ENCODE results near the gene VPS52.

Gene VPS52

GRCh38 chr6:33305052-33305451 is 33.4 kb upstream of the VPS52 start:
- in situ Hi-C loops (cut with MboI; ENCODE audit: low sequenced_read_pairs): no loop called here

DNA sequence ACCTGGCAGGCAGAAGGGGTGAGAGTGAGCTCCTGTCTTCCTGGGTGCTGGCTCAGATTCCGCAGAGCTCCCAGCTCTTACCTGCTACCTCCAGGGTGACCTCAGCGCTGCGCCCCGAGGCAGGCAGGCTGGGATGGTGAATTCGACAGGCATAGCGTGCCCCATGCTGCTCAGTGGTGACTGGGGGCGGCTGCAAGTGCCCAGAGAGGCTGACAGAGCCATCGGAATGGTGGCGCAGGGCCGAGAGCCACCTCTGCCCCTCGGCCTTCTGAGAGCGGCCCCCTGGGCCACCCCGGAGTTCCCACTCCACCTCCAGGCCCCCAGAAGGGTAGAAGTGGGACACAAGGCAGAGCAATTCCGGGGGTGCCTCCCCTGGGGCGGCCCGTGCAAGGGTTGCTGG is 32.5 kb upstream of the VPS52 start:
- in situ Hi-C loops (cut with MboI; ENCODE audit: low sequenced_read_pairs): no loop called here

DNA sequence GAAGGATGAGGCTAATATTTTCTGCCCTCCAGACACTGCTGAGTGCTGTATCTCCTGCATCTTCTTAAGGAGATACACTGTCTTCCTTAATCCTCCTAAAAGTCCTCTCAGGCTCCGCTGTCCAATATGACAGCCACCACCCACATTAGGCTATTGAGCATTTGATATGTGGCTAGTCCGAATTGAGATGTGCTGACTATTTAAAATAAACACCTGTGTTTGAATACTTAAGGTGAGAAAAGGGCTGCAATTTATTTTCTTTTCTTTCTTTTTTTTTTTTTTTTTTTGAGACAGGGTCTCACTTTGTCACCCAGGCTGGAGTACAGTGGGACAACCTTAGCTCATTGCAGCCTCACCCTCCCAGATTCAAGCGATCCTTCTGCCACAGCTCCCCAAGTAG is 30.2 kb upstream of the VPS52 start:
- in situ Hi-C loops (cut with MboI; ENCODE audit: low sequenced_read_pairs): no loop called here

DNA sequence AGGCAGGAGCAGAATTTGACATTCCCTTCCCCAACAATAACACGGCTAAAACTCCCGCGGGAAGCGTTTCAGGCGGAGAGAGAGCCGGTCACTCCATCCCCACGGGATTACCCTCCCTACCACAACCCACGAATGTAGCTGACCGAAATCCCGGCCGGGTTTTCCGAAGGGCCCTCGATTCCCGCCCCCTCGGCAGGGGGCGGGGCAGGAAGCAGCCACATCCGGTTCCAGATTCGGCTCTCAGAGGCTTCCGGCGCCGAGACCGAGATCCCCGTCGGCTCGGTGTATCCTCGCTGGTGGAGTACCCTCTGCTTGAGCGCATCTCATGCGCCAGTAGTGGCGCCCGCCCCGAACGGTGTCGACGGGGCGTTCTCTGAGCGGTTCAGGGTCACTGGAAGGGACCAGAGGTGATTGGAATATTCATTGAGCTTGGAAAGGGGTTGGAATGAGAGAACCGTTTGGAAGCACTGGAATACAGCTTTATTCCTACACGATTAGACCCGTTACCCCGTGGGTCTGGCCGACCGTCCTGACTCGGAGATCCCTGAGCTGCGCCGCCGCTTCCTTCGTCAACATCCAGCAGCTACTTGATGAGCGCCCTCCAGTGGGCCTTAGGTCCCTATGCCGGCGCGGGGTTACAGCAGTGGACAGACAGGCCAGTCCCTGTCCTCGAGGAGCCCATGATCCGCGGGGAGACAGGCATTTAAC is 27.7 kb upstream of the VPS52 start:
- in situ Hi-C loops (cut with MboI; ENCODE audit: low sequenced_read_pairs): no loop called here

DNA sequence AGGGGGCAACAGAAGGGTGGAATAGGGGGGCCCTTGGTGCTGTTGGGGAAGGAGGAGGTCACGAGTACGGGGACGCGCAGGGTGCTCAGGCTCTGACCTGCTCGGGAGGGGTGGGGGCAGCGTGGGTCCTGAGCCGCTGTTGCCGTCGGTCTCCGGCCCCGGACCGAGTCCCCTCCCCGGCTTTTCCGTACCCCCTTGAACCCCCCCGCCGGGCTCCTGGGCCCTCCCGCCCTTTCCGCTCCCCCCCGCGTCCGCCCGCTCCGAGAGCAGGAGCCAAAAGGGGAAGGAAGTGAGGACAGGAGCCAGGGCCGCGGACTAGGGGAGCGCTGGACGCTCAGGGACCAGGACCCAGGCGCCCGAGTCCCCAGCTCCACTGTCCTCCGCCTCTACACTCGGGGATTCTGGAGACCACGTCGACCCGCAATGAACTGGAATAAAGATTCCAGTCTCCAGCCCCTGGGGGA is 27.1 kb upstream of the VPS52 start, which contains the start of gene RGL2:
RGL2 (minus strand) TSS at position 170 of the 464 bp plus-strand sequence. CDS start 332 bp downstream, outside the sequence.
- in situ Hi-C loops (cut with MboI; ENCODE audit: low sequenced_read_pairs): no loop called here

DNA sequence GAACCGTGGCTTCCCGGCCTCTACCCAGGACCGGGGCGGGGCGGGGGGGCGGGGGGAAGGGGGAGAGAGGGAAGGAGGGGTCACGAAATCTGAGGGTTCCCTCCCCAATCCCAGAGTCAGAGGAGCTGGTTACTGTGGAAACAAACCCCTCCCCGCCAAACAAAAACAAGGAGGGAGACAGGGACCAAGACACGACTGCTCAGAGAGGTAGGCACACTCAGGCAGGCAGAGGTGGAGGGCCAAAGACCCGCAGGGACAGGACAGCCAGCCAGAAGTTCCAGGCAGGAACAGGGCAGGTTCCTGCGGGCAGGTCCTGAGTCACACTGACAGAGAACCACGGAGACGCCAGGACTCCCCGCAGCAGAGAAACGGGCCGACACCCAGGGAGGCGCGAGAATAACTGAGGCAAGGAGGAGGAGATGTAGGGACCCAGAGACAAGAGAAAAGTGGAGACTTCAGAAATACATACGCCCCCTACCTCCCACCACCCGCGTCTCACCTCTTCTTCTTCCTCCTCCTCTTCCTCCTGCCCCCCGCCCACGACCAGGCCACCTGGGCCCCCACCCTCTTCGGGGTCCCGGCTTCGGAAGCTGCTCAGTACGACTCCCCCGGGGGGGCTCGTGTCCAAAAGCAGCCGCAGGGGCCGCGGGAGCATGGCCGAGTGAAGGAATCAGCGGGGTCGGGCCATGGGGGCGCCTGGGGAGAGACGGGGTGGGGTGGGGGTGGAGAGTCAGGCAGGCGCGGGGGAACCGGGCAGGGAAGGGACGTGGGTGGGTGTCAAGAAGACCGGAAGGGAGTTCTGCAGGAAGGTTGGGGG is 26.5 kb upstream of the VPS52 start:
- in situ Hi-C loops (cut with MboI; ENCODE audit: low sequenced_read_pairs): no loop called here

- in situ Hi-C loops (cut with MboI; ENCODE audit: low sequenced_read_pairs): no loop called here
Observed at GRCh38 chr6:33297406-33297955, 25.8 kb upstream of the VPS52 start.

- in situ Hi-C loops (cut with MboI; ENCODE audit: low sequenced_read_pairs): no loop called here
Observed at GRCh38 chr6:33296797-33297405, 25.2 kb upstream of the VPS52 start.

GRCh38 chr6:33295621-33296369 is 24.1 kb upstream of the VPS52 start:
- in situ Hi-C loops (cut with MboI; ENCODE audit: low sequenced_read_pairs): no loop called here

DNA sequence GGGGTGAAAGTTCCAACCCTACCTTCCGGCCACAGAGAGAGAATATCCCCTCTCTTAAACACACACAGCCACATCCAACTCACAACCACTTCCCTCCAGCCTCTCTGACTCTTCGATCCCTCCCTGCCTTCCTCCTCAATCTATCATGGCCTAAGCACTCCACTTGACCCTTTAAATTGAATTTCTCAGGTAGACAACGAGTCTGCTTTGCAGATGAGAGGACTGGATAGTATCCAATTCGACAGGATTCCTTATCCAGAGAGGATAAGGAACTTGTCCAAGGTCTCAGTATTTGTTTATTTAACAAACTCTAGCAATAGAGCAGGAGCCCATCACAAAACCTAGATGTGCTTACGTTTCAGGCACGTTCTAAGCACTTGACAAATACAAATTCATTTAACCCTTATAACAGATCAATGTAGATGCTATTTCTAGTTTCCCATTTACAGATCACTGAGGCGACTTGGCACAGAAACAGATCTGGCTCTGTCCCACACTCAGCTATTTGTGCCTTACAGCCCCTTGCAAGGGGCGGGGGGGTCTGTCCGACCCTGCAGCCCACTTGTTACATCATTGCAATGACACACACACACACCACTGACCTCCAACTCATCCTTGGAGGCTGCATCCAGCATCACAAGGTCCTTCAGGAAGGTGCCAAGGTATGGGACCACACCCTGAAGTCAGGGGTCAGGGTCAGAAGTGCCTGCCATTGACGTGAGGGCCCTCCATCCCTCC is 22.6 kb upstream of the VPS52 start:
- in situ Hi-C loops (cut with MboI; ENCODE audit: low sequenced_read_pairs): no loop called here

- in situ Hi-C loops (cut with MboI; ENCODE audit: low sequenced_read_pairs): no loop called here
Observed at GRCh38 chr6:33292996-33293682, 21.5 kb upstream of the VPS52 start.

DNA sequence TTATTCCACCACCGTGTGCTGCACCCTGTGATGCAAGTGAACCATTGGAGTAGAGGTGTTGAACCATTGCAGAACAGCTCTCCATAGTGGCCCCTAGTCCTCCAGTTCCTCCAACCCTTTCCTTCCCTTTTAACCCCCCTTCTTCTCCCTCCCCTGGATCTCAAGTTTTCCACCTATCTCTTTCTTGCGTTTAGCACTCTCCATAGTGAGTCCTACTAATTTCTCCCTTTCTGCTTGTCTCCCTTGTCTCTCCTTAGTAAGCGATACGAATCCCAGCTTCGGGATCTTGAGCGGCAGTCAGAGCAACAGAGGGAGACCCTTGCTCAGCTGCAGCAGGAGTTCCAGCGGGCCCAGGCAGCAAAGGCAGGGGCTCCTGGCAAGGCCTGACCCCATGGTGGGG is 18.8 kb upstream of the VPS52 start:
- in situ Hi-C loops (cut with MboI; ENCODE audit: low sequenced_read_pairs): no loop called here

DNA sequence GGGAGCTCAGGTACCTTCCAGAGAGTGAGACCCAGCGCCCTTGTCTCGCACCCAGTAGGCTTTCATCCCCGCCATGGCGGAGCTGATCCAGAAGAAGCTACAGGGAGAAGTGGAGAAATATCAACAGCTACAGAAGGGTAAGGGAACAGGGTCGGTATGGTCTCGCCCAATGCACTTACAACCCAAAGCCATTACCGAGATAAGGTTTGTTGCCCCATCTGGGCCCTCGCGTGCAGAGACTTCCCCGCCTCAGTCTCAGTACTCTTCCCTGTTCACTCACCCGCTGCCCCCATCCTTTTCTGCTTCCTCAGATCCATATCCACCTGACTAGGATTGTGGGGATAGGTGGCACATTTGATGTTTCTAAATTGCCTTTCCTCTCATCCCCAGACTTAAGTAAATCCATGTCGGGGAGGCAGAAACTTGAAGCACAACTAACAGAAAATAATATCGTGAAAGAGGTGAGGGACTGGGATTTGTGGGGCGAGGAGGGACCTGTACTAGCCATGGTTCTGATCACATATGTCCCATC is 18.2 kb upstream of the VPS52 start:
- in situ Hi-C loops (cut with MboI; ENCODE audit: low sequenced_read_pairs): no loop called here

- in situ Hi-C loops (cut with MboI; ENCODE audit: low sequenced_read_pairs): no loop called here
Observed at GRCh38 chr6:33288921-33289783, 17.5 kb upstream of the VPS52 start, which contains the start of the genes PFDN6 and WDR46. PFDN6 (plus strand) TSS chr6:33289601; CDS start chr6:33289857, 256 bp downstream. WDR46 (minus strand) TSS chr6:33289239; CDS start chr6:33289170, 69 bp downstream.

- in situ Hi-C loops (cut with MboI; ENCODE audit: low sequenced_read_pairs): no loop called here
Observed at GRCh38 chr6:33288141-33288920, 16.7 kb upstream of the VPS52 start.

DNA sequence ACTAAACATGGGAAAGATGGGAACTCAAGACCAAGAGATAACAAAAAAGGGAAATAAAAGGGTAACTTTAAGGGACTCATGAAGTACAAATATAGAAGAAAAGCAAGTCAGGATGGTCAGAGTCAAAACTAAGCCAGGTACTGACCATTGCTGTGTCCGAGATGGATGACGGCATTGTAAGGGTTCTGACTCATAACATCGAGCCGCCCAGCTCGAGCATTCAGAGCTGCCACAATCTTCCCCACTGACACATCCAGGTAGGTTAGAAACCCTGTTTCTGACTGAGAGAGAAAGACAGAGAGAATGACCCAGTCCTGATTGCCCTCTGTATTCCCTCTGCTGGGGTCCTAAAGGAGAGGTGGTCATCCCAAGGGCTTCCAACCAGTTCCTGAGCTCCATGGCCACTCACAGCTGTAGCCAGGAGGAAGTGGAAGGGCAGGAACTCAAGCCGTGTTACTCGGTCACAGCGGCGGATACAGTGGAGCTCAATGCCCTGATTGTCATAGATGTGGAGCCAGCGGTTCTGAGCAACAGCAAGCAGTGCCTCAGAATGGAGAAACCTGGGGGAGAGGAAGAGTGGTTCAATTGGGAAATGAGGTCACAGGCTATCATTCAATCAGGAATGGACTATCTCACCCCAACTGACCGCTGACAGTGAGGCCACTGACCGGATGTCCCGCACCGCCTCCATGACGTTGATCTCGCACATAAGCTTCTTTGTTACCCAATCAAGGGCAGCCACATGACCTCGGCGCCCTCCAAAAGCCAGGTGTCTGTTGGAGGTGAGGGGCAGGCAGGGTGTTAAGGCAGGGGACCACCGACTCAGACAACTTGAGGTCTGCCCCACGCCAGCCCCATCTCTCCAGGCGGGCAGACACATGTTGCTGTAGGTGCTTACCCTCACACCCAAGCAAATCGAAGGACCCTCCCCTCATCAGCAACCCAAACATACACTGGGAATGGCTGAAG is 15.6 kb upstream of the VPS52 start:
- in situ Hi-C loops (cut with MboI; ENCODE audit: low sequenced_read_pairs): no loop called here

Data from HL-60/S4 treated with phorbol 12-myristate 13-acetate at 8.2 ng/mL for 4 days and 3 days (cell line).